AG10803 (cell line): ENCODE results near the gene F11R.
A peak's percentile ranks its signal among the peaks of the same experiment; 100 is the strongest.
"Not testable (repeated sequence)": the region's sequence is repeated elsewhere in the genome, so short reads cannot be mapped to it uniquely, and the experiment has no call there.

ENCODE experiments used
- DNase-seq: peaks from one replicate; pipeline ENCODE4 v3.0.0; 2010; ENCODE audit warnings: low read depth
- H3K4me3 ChIP-seq: 2 replicates; pipeline ENCODE4 v1.5.1; 2011; ENCODE audit warnings: mild to moderate bottlenecking, low read length, control low read depth
- TF ChIP-seq, protein P1 (sequence below): conservative IDR thresholded peaks from 2 replicates; pipeline ENCODE4 v1.5.1; 2011; ENCODE audit warnings: mild to moderate bottlenecking, low read length, control low read depth, inconsistent platforms

Gene F11R

DNA sequence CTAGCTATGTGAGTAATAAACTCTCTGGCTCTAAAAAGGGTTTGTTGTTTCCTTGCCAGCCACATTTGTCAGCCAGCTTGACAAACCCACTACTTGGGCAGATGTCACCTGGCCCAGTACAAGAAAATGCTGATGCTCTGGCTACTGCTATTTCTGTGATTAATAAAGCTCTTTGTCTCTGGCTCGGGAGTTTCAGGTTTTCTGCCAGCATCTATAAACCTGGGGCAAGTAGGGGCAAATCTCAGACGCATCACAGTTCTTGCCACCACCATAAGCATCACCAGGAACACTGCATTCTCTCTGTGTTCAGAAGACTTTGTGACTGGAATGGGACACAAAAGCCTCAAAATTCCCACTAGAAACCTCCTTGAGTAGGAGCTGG lies 68.8 kb downstream of the F11R start:
- TF ChIP-seq, protein P1, sequence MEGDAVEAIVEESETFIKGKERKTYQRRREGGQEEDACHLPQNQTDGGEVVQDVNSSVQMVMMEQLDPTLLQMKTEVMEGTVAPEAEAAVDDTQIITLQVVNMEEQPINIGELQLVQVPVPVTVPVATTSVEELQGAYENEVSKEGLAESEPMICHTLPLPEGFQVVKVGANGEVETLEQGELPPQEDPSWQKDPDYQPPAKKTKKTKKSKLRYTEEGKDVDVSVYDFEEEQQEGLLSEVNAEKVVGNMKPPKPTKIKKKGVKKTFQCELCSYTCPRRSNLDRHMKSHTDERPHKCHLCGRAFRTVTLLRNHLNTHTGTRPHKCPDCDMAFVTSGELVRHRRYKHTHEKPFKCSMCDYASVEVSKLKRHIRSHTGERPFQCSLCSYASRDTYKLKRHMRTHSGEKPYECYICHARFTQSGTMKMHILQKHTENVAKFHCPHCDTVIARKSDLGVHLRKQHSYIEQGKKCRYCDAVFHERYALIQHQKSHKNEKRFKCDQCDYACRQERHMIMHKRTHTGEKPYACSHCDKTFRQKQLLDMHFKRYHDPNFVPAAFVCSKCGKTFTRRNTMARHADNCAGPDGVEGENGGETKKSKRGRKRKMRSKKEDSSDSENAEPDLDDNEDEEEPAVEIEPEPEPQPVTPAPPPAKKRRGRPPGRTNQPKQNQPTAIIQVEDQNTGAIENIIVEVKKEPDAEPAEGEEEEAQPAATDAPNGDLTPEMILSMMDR: no peak
- DNase-seq: no peak
- H3K4me3 ChIP-seq: no peak overlapping the region

DNA sequence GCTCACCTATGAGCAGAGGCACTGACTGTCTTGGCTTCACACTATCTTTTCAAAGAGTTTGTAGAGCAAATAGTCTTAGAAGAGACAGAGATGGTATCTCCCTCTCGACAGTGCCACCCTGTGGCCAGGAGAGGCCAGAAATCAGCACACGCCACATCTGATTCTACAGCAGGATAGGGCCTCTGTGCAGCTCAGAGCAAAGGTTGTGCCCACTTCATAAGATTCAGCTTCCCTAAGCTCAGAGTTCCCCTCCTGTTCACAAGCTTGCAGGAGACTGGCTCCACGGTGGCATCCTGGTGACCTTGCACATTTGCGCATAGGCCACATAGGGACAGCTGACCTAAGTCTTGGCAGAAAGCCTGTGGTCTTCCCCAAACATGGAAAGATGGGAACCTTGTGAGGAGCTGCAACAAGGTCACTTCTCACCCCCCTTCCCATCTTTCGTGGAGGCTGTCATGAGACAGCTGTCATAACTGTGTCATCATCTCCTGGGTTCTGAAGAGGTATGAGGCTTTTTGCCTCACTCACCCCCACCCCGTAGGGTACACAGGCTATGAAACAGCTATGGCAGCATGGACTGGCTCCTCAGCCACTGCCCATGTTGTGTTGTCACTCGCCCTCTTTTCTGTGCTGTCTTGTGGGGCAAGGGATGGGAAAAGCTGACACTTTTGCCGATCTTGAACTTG lies 69.4 kb downstream of the F11R start:
- H3K4me3 ChIP-seq: no peak overlapping the region
- DNase-seq: peak; percentile 34
- TF ChIP-seq, protein P1: peak; percentile 69

DNA sequence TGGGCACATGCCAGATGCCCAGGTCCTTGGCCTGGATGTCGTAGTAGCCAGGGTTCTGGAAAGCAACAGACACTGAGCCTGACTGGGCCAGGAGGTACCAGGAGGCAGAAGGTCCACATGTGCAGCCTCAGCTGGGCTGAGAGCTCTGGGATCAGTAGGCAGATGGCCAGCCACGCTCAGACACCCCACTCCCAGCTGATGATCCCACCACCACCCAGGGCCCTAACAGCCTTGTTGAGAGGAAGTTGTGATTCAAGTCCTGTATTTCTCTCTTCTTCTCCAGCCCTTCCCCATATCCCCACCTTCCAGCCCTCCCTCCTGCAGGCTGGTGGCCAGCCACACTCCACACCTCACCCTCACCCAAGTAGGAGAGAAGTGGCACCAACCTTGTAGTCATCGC lies 70.3 kb downstream of the F11R start:
- TF ChIP-seq, protein P1: no peak
- no peak for DNase-seq
- H3K4me3 ChIP-seq: no peak overlapping the region

DNA sequence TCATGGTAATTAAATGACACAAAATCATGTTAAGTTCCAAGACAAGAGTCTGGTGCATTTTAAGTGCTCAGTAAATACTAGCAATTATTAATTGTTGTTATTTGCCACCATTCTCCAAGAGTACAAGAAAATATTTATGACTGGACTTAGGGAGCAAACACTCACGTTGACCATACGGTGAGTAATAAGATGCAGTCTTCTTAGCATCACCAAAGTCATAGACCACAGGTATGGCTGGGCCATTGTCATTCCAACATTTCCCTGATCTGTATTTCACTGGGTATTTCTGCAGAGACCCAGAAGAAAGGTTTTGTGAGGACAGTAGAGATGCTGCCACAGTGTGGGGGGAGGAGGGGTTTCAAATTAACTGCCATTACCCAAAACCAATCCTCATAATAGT lies 71.1 kb downstream of the F11R start:
- no peak for DNase-seq
- no peak overlapping the region for H3K4me3 ChIP-seq
- TF ChIP-seq, protein P1: no peak

DNA sequence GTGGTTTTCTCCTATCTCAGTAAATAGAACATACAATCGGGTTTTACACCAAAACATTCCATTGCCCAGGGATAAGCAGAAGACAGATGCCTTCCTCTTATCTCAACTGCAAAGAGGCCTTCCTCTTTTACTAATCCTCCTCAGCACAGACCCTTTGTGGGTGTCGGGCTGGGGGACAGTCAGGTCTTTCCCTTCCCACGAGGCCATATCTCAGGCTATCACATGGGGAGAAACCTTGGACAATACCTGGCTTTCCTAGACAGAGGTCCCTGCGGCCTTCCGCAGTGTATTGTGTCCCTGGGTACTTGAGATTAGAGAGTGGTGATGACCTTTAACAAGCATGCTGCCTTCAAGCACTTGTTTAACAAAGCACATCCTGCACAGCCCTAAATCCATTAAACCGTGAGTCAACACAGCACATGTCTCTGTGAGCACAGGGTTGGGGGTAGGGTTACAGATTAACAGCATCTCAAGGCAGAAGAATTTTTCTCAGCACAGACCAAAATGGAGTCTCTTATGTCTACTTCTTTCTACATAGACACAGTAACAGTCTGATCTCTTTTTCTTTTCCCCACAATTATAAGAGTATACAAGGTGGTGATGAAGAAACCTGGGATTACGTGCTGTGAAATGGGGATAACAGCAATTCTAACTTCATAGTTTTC lies 71.6 kb downstream of the F11R start:
- DNase-seq, H3K4me3 ChIP-seq: not testable (repeated sequence)

DNA sequence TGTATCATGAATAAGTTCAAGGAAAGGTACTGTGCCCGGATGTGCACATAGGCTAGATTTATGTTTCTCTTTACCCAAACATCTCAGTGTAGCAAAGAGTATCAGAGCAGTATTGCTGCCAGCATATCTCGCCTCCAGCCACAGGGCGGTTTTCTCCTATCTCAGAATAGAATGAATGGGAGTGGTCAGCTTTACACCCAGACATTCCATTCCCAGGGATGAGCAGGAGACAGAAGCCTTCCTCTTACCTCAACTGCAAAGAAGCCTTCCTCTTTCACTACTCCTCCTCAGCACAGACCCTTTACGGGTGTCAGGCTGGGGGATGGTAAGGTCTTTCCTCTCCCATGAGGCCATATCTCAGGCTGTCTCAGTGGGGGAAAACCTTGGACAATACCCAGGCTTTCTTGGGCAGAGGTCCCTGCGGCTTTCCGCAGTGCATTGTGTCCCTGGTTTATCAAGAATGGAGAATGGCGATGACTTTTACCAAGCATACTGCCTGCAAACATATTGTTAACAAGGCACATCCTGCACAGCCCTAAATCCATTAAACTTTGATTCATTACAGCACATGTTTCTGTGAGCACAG lies 73.7 kb downstream of the F11R start:
- not testable (repeated sequence) for DNase-seq

DNA sequence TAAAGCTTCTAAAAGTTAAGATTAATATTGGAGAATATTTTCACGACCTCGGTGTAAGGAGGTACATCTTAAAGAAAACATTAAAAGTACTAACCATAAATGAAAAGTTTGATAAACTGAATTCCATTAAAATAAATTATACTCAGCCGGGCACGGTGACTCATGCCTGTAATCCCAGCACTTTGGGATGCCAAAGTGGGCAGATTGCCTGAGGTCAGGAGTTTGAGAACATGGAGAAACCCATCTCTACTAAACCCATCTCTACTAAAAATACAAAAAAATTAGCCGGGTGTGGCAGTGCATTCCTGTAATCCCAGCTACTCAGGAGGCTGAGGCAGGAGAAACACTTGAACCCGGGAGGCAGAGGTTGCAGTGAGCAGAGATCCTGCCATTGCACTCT lies 75.1 kb downstream of the F11R start:
- H3K4me3 ChIP-seq, DNase-seq: not testable (repeated sequence)

More for the DNA sequence above, 73.7 kb downstream of the F11R start:
- not testable (repeated sequence) for H3K4me3 ChIP-seq
